ENCODE data around the gene FANCM.

Gene FANCM

GRCh38 chr14:45227566-45227965 is 91.8 kb downstream of the FANCM start:
- no peak for TF ChIP-seq FOXP2 (optimal IDR thresholded peaks at IDR 0.05; ENCODE audit: borderline replicate concordance, extremely low read depth, extremely low read length, insufficient read depth)
- TF ChIP-seq REST (IDR thresholded peaks at IDR 0.05; ENCODE audit: insufficient read depth in 1 of 2, low read depth in 2 of 2, low read length in 2 of 2) = no peak
- no peak for TF ChIP-seq POLR2AphosphoS5 (IDR thresholded peaks at IDR 0.05; ENCODE audit: low read depth, low read length)

GRCh38 chr14:45238988-45239387 is 103.3 kb downstream of the FANCM start:
- TF ChIP-seq FOXP2 (optimal IDR thresholded peaks at IDR 0.05; ENCODE audit: borderline replicate concordance, extremely low read depth, extremely low read length, insufficient read depth) (no peak), TAF1 (IDR thresholded peaks at IDR 0.05; ENCODE audit: borderline replicate concordance, insufficient read depth, low read length) (no peak), POLR2AphosphoS5 (IDR thresholded peaks at IDR 0.05; ENCODE audit: low read depth, low read length) (no peak), REST (IDR thresholded peaks at IDR 0.05; ENCODE audit: insufficient read depth in 1 of 2, low read depth in 2 of 2, low read length in 2 of 2) (no peak), SIN3A (IDR thresholded peaks at IDR 0.05; ENCODE audit: borderline replicate concordance, insufficient read depth, low read length) (no peak)

- TF ChIP-seq POLR2AphosphoS5 (IDR thresholded peaks at IDR 0.05; ENCODE audit: low read depth, low read length) (no peak), FOXP2 (optimal IDR thresholded peaks at IDR 0.05; ENCODE audit: borderline replicate concordance, extremely low read depth, extremely low read length, insufficient read depth) (no peak), REST (IDR thresholded peaks at IDR 0.05; ENCODE audit: insufficient read depth in 1 of 2, low read depth in 2 of 2, low read length in 2 of 2) (no peak), SIN3A (IDR thresholded peaks at IDR 0.05; ENCODE audit: borderline replicate concordance, insufficient read depth, low read length) (no peak), TAF1 (IDR thresholded peaks at IDR 0.05; ENCODE audit: borderline replicate concordance, insufficient read depth, low read length) (no peak)
Observed at GRCh38 chr14:45242706-45243105, 107.0 kb downstream of the FANCM start.

GRCh38 chr14:45246151-45246550 is 110.4 kb downstream of the FANCM start:
- no peak for TF ChIP-seq TAF1 (IDR thresholded peaks at IDR 0.05; ENCODE audit: borderline replicate concordance, insufficient read depth, low read length)
- TF ChIP-seq REST (IDR thresholded peaks at IDR 0.05; ENCODE audit: insufficient read depth in 1 of 2, low read depth in 2 of 2, low read length in 2 of 2) = no peak
- TF ChIP-seq SIN3A (IDR thresholded peaks at IDR 0.05; ENCODE audit: borderline replicate concordance, insufficient read depth, low read length) = no peak
- no peak for TF ChIP-seq POLR2AphosphoS5 (IDR thresholded peaks at IDR 0.05; ENCODE audit: low read depth, low read length)
- no peak for TF ChIP-seq FOXP2 (optimal IDR thresholded peaks at IDR 0.05; ENCODE audit: borderline replicate concordance, extremely low read depth, extremely low read length, insufficient read depth)

GRCh38 chr14:45246691-45247090 is 111.0 kb downstream of the FANCM start:
- no peak for TF ChIP-seq FOXP2 (optimal IDR thresholded peaks at IDR 0.05; ENCODE audit: borderline replicate concordance, extremely low read depth, extremely low read length, insufficient read depth)
- no peak for TF ChIP-seq SIN3A (IDR thresholded peaks at IDR 0.05; ENCODE audit: borderline replicate concordance, insufficient read depth, low read length)
- no peak for TF ChIP-seq POLR2AphosphoS5 (IDR thresholded peaks at IDR 0.05; ENCODE audit: low read depth, low read length)
- TF ChIP-seq REST (IDR thresholded peaks at IDR 0.05; ENCODE audit: insufficient read depth in 1 of 2, low read depth in 2 of 2, low read length in 2 of 2) = no peak
- TF ChIP-seq TAF1 (IDR thresholded peaks at IDR 0.05; ENCODE audit: borderline replicate concordance, insufficient read depth, low read length) = no peak

Data from PFSK-1 (cell line).